ENCODE data around the gene IQCB1. TPM values are rescaled to one million over a fixed set of nuclear protein-coding genes. Genes with fewer than 3 reads are reported as not detected.
A peak's percentile ranks its signal among the peaks of the same experiment; 100 is the strongest.

Gene IQCB1
- total and polyA plus RNA-seq, 9 of the 15 experiments (the other 6 are each of a cell fraction or from before 2014, with no cell fraction given) = 21.1 to 38.1 (median 27.5) TPM

DNA sequence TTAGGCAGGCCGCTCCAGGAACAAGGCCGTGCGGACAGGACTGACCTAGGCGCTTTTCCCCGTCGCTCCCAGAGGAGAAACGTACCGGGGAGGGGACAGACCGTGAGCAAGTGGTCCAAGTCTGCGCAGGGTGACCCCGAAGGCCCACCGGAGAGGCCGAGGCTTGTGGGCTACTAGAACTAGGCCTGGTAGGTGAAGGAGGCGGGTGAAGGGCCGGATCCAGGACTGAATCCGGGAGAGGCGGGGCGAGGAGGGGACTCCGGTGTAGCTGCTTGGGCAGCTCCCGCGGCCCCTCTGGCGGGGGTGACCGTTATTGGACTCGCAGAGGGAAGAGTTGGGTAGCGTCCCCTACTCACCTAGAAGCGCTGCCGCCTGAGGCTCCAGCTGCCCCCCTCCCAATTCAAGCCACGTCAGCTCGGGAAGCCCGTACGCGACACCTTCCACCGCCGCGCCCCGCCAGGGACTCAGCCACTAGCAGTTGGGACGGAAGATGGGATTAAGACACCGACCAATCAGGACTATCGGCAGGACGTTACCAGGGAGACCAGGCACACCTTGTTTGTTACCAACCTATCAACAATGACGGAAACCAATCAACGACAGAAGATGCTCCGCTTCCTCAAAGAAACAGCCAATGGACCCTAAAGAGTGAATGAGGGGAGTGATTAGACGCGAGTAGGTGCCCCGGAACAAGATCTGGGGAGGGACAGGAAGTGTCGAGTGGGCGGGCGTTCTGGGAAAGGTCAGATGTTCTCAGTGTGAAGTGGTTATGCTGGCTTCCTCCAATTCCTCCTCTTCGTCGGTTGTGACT lies 85.4 kb downstream of the IQCB1 start, which contains the start of gene GOLGB1 (continued):
- TF ChIP-seq, protein P1, sequence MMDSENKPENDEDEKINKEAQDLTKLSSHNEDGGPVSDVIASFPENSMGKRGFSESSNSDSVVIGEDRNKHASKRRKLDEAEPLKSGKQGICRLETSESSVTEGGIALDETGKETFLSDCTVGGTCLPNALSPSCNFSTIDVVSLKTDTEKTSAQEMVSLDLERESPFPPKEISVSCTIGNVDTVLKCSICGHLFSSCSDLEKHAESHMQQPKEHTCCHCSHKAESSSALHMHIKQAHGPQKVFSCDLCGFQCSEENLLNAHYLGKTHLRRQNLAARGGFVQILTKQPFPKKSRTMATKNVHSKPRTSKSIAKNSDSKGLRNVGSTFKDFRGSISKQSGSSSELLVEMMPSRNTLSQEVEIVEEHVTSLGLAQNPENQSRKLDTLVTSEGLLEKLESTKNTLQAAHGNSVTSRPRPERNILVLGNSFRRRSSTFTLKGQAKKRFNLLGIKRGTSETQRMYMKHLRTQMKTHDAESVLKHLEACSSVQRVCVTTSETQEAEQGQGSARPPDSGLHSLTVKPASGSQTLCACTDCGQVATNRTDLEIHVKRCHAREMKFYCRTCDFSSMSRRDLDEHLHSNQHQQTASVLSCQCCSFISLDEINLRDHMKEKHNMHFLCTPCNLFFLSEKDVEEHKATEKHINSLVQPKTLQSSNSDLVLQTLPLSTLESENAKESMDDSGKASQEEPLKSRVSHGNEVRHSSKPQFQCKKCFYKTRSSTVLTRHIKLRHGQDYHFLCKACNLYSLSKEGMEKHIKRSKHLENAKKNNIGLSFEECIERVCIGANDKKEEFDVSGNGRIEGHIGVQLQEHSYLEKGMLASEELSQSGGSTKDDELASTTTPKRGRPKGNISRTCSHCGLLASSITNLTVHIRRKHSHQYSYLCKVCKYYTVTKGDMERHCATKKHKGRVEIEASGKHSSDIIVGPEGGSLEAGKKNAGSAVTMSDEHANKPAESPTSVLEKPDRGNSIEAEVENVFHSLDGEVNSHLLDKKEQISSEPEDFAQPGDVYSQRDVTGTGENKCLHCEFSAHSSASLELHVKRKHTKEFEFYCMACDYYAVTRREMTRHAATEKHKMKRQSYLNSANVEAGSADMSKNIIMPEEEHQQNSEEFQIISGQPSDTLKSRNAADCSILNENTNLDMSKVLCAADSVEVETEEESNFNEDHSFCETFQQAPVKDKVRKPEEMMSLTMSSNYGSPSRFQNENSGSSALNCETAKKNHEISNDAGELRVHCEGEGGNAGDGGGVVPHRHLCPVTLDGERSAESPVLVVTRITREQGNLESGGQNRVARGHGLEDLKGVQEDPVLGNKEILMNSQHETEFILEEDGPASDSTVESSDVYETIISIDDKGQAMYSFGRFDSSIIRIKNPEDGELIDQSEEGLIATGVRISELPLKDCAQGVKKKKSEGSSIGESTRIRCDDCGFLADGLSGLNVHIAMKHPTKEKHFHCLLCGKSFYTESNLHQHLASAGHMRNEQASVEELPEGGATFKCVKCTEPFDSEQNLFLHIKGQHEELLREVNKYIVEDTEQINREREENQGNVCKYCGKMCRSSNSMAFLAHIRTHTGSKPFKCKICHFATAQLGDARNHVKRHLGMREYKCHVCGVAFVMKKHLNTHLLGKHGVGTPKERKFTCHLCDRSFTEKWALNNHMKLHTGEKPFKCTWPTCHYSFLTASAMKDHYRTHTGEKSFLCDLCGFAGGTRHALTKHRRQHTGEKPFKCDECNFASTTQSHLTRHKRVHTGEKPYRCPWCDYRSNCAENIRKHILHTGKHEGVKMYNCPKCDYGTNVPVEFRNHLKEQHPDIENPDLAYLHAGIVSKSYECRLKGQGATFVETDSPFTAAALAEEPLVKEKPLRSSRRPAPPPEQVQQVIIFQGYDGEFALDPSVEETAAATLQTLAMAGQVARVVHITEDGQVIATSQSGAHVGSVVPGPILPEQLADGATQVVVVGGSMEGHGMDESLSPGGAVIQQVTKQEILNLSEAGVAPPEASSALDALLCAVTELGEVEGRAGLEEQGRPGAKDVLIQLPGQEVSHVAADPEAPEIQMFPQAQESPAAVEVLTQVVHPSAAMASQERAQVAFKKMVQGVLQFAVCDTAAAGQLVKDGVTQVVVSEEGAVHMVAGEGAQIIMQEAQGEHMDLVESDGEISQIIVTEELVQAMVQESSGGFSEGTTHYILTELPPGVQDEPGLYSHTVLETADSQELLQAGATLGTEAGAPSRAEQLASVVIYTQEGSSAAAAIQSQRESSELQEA (IDR thresholded peaks at IDR 0.05; ENCODE audit: low read depth) = peak; percentile 89
- TF ChIP-seq, protein P2, sequence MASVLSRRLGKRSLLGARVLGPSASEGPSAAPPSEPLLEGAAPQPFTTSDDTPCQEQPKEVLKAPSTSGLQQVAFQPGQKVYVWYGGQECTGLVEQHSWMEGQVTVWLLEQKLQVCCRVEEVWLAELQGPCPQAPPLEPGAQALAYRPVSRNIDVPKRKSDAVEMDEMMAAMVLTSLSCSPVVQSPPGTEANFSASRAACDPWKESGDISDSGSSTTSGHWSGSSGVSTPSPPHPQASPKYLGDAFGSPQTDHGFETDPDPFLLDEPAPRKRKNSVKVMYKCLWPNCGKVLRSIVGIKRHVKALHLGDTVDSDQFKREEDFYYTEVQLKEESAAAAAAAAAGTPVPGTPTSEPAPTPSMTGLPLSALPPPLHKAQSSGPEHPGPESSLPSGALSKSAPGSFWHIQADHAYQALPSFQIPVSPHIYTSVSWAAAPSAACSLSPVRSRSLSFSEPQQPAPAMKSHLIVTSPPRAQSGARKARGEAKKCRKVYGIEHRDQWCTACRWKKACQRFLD (CRISPR knock-in tag; IDR thresholded peaks at IDR 0.05) = no peak
- TF ChIP-seq MED1 (CRISPR knock-in tag; IDR thresholded peaks at IDR 0.05; ENCODE audit: borderline replicate concordance) (no peak), RUNX1 (IDR thresholded peaks at IDR 0.05; ENCODE audit: low read depth) (no peak), ZNF134 (CRISPR knock-in tag; conservative IDR thresholded peaks at IDR 0.05) (no peak), THRAP3 (IDR thresholded peaks at IDR 0.05; ENCODE audit: borderline replicate concordance) (no peak), EP400 (IDR thresholded peaks at IDR 0.05) (peak; percentile 87)
- TF ChIP-seq, protein P3, sequence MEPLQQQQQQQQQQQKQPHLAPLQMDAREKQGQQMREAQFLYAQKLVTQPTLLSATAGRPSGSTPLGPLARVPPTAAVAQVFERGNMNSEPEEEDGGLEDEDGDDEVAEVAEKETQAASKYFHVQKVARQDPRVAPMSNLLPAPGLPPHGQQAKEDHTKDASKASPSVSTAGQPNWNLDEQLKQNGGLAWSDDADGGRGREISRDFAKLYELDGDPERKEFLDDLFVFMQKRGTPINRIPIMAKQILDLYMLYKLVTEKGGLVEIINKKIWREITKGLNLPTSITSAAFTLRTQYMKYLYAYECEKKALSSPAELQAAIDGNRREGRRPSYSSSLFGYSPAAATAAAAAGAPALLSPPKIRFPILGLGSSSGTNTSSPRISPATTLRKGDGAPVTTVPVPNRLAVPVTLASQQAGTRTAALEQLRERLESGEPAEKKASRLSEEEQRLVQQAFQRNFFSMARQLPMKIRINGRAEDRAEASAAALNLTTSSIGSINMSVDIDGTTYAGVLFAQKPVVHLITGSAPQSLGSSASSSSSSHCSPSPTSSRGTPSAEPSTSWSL (CRISPR knock-in tag; IDR thresholded peaks at IDR 0.05; ENCODE audit: borderline replicate concordance) = no peak
- TF ChIP-seq, protein P4, sequence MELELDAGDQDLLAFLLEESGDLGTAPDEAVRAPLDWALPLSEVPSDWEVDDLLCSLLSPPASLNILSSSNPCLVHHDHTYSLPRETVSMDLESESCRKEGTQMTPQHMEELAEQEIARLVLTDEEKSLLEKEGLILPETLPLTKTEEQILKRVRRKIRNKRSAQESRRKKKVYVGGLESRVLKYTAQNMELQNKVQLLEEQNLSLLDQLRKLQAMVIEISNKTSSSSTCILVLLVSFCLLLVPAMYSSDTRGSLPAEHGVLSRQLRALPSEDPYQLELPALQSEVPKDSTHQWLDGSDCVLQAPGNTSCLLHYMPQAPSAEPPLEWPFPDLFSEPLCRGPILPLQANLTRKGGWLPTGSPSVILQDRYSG (tag; conservative IDR thresholded peaks at IDR 0.05; ENCODE audit: low read depth) = no peak
- TF ChIP-seq, protein P5, sequence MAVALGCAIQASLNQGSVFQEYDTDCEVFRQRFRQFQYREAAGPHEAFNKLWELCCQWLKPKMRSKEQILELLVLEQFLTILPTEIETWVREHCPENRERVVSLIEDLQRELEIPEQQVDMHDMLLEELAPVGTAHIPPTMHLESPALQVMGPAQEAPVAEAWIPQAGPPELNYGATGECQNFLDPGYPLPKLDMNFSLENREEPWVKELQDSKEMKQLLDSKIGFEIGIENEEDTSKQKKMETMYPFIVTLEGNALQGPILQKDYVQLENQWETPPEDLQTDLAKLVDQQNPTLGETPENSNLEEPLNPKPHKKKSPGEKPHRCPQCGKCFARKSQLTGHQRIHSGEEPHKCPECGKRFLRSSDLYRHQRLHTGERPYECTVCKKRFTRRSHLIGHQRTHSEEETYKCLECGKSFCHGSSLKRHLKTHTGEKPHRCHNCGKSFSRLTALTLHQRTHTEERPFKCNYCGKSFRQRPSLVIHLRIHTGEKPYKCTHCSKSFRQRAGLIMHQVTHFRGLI (CRISPR knock-in tag; IDR thresholded peaks at IDR 0.05) = no peak
- TF ChIP-seq, protein P6, sequence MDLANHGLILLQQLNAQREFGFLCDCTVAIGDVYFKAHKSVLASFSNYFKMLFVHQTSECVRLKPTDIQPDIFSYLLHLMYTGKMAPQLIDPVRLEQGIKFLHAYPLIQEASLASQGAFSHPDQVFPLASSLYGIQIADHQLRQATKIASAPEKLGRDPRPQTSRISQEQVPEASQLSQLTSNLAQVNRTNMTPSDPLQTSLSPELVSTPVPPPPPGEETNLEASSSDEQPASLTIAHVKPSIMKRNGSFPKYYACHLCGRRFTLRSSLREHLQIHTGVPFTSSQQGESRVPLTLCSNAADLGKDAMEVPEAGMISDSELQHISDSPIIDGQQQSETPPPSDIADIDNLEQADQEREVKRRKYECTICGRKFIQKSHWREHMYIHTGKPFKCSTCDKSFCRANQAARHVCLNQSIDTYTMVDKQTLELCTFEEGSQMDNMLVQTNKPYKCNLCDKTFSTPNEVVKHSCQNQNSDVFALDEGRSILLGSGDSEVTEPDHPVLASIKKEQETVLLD (IDR thresholded peaks at IDR 0.05) = no peak

Measured in K562 (cell line).